H9 (cell line): ENCODE measurements around the gene C5orf22. TPM values are rescaled to one million over a fixed set of nuclear protein-coding genes. Genes with fewer than 3 reads are reported as not detected.

Experiments used
- DNase-seq: peaks from one replicate; pipeline ENCODE4 v3.0.0-alpha.2; 2017
- H2AFZ ChIP-seq: one replicate; pipeline ENCODE4 v1.6.1; 2013; ENCODE audit warnings: mild to moderate bottlenecking, low read length, control low read depth, moderate library complexity
- H2AK5ac ChIP-seq: 2 replicates; pipeline ENCODE4 v1.6.1; 2013; ENCODE audit warnings: low read length, control low read depth, mixed read lengths; ENCODE audit not compliant: insufficient read length
- H2BK120ac ChIP-seq: one replicate; pipeline ENCODE4 v1.6.1; 2013; ENCODE audit warnings: low read depth, mild to moderate bottlenecking, low read length, control low read depth, inconsistent platforms; ENCODE audit not compliant: poor library complexity, severe bottlenecking
- H2BK12ac ChIP-seq: 2 replicates; pipeline ENCODE4 v1.6.1; 2013; ENCODE audit warnings: low read length, control low read depth, mixed read lengths, low read depth; ENCODE audit not compliant: insufficient read length
- H2BK15ac ChIP-seq: 2 replicates; pipeline ENCODE4 v1.6.1; 2013; ENCODE audit warnings: low read depth, low read length, control low read depth
- H2BK20ac ChIP-seq: one replicate; pipeline ENCODE4 v1.6.1; 2013; ENCODE audit warnings: low read depth, mild to moderate bottlenecking, low read length, control low read depth, inconsistent platforms; ENCODE audit not compliant: poor library complexity, severe bottlenecking
- H2BK5ac ChIP-seq: 2 replicates; pipeline ENCODE4 v1.6.1; 2013; ENCODE audit warnings: low read length, control low read depth, mixed read lengths; ENCODE audit not compliant: insufficient read length
- H3K14ac ChIP-seq: 2 replicates; pipeline ENCODE4 v1.6.1; 2013; ENCODE audit warnings: low read length, control low read depth; ENCODE audit not compliant: insufficient read depth
- H3K18ac ChIP-seq: 2 replicates; pipeline ENCODE4 v1.6.1; 2013; ENCODE audit warnings: low read depth, mild to moderate bottlenecking, mixed read lengths, low read length, control low read depth; ENCODE audit not compliant: insufficient read length
- H3K23ac ChIP-seq: 2 replicates; pipeline ENCODE4 v1.6.1; 2013; ENCODE audit warnings: low read length, control low read depth, mixed read lengths, low read depth; ENCODE audit not compliant: insufficient read length
- H3K23me2 ChIP-seq: 2 replicates; pipeline ENCODE4 v1.6.1; 2013; ENCODE audit warnings: low read depth, mild to moderate bottlenecking, mixed read lengths, low read length, control low read depth; ENCODE audit not compliant: insufficient read length, poor library complexity, severe bottlenecking
- H3K27ac ChIP-seq: 2 replicates; pipeline ENCODE4 v1.5.1; 2013; ENCODE audit warnings: low read length, control low read depth, mixed read lengths, low read depth; ENCODE audit not compliant: insufficient read length
- H3K27me3 ChIP-seq: 2 replicates; pipeline ENCODE4 v1.6.1; 2013; ENCODE audit warnings: low read length, control low read depth, inconsistent platforms; ENCODE audit not compliant: insufficient read depth
- H3K4ac ChIP-seq: 2 replicates; pipeline ENCODE4 v1.6.1; 2013; ENCODE audit warnings: low read depth, mild to moderate bottlenecking, control low read depth, inconsistent platforms, low read length, moderate library complexity
- H3K4me1 ChIP-seq: 2 replicates; pipeline ENCODE4 v1.6.1; 2013; ENCODE audit warnings: low read length, control low read depth, inconsistent platforms; ENCODE audit not compliant: insufficient read depth
- H3K4me2 ChIP-seq: 2 replicates; pipeline ENCODE4 v1.6.1; 2013; ENCODE audit warnings: low read length, control low read depth, mixed read lengths; ENCODE audit not compliant: insufficient read length, insufficient read depth
- H3K56ac ChIP-seq: 2 replicates; pipeline ENCODE4 v1.6.1; 2013; ENCODE audit warnings: low read depth, mild to moderate bottlenecking, mixed read lengths, low read length, control low read depth; ENCODE audit not compliant: insufficient read length
- H3K79me1 ChIP-seq: 2 replicates; pipeline ENCODE4 v1.6.1; 2013; ENCODE audit warnings: low read depth, mild to moderate bottlenecking, moderate library complexity, low read length, control low read depth, inconsistent platforms; ENCODE audit not compliant: insufficient read depth, poor library complexity, severe bottlenecking
- H3K79me2 ChIP-seq: 2 replicates; pipeline ENCODE4 v1.6.1; 2013; ENCODE audit warnings: low read length, control low read depth, inconsistent platforms; ENCODE audit not compliant: insufficient read depth
- H3K9ac ChIP-seq: 2 replicates; pipeline ENCODE4 v1.6.1; 2013; ENCODE audit warnings: low read length, control low read depth, mixed read lengths; ENCODE audit not compliant: insufficient read length; ENCODE audit errors: extremely low read depth
- H3K9me3 ChIP-seq: one replicate; pipeline ENCODE4 v1.6.1; 2013; ENCODE audit warnings: low read depth, low read length, inconsistent platforms; ENCODE audit not compliant: control insufficient read depth
- H3T11ph ChIP-seq: one replicate; pipeline ENCODE4 v1.6.1; 2013; ENCODE audit warnings: mild to moderate bottlenecking, low read length, control low read depth, inconsistent platforms
- H4K20me1 ChIP-seq: one replicate; pipeline ENCODE4 v1.6.1; 2013; ENCODE audit not compliant: control insufficient read depth, insufficient read length, insufficient read depth
- H4K5ac ChIP-seq: 2 replicates; pipeline ENCODE4 v1.6.1; 2013; ENCODE audit warnings: low read depth, mild to moderate bottlenecking, mixed read lengths, low read length, control low read depth; ENCODE audit not compliant: insufficient read length
- H4K8ac ChIP-seq: replicated peaks from 2 replicates; pipeline ENCODE4 v1.6.1; 2013; ENCODE audit warnings: low read length, control low read depth, mixed read lengths, low read depth; ENCODE audit not compliant: insufficient read length
- H4K91ac ChIP-seq: 2 replicates; pipeline ENCODE4 v1.6.1; 2013; ENCODE audit warnings: low read depth, mild to moderate bottlenecking, moderate library complexity, mixed read lengths, low read length, control low read depth; ENCODE audit not compliant: insufficient read length
- H3K27ac Mint-ChIP-seq, 3 experiments: 2 replicates in 2 of 3; 3 replicates in 1 of 3; pipeline ENCODE4 v1.8.0; 2020 to 2021; ENCODE audit warnings: mixed read lengths in 3 of 3, mild to moderate bottlenecking in 1 of 3, moderate library complexity in 1 of 3
- H3K27me3 Mint-ChIP-seq: 2 replicates; pipeline ENCODE4 v1.8.0; 2021; ENCODE audit warnings: low read depth, mild to moderate bottlenecking, moderate library complexity, mixed read lengths
- H3K36me3 Mint-ChIP-seq, 3 experiments: 2 replicates in 2 of 3; 3 replicates in 1 of 3; pipeline ENCODE4 v1.8.0; 2020 to 2021; ENCODE audit warnings: low read depth in 3 of 3, mixed read lengths in 3 of 3; ENCODE audit not compliant: insufficient read depth in 1 of 3
- H3K4me1 Mint-ChIP-seq, 2 experiments: 2 replicates each; pipeline ENCODE4 v1.8.0; 2020; ENCODE audit warnings: mixed read lengths in 2 of 2
- H3K4me3 Mint-ChIP-seq, 2 experiments: 2 replicates in 1 of 2; 3 replicates in 1 of 2; pipeline ENCODE4 v1.8.0; 2020 to 2021; ENCODE audit warnings: mild to moderate bottlenecking in 2 of 2, mixed read lengths in 2 of 2, moderate library complexity in 1 of 2
- H3K9me3 Mint-ChIP-seq, 2 experiments: 2 replicates in 1 of 2; 3 replicates in 1 of 2; pipeline ENCODE4 v1.8.0; 2020; ENCODE audit warnings: mild to moderate bottlenecking in 2 of 2, mixed read lengths in 2 of 2, moderate library complexity in 1 of 2
- WGBS: extraction: QIAGEN DNeasy Blood & Tissue Kit; methylation state at CpG from one replicate; pipeline ENCODE4 v1.1.7; 2013; ENCODE audit warnings: missing lambda C conversion rate, low lambda C conversion rate, mixed read lengths; ENCODE audit not compliant: insufficient read length; ENCODE audit errors: extremely low coverage; 5-methylcytosine and 5-hydroxymethylcytosine counted together
- long read RNA-seq: library from polyadenylated mRNA; unstranded; transcript quantifications from one replicate; pipeline ENCODE4 v2.0.0, GENCODE V29; 2020
- total RNA-seq: library from RNA; stranded (reverse); gene quantifications from 2 replicates; pipeline ENCODE4 v1.2.1, GENCODE V29; 2021
- TF ChIP-seq, protein P1 (sequence below): fragments of 200-600 bp; sonication (generic); conservative IDR thresholded peaks from 3 replicates; pipeline ENCODE4 v1.8.0; 2021; ENCODE audit warnings: antibody characterized with exemption, mild to moderate bottlenecking

The C5orf22 gene
- 33.5 and 34.0 TPM in 2 replicates for total RNA-seq
- long read RNA-seq, transcript C5orf22-201 (9 exons, 3,612 nt): major isoform, 111 of 190 reads
- long read RNA-seq, partial matches to known transcripts: 10 of 190 reads
- long read RNA-seq, other reads (novel, unspliced or antisense): 62 of 190 reads

DNA sequence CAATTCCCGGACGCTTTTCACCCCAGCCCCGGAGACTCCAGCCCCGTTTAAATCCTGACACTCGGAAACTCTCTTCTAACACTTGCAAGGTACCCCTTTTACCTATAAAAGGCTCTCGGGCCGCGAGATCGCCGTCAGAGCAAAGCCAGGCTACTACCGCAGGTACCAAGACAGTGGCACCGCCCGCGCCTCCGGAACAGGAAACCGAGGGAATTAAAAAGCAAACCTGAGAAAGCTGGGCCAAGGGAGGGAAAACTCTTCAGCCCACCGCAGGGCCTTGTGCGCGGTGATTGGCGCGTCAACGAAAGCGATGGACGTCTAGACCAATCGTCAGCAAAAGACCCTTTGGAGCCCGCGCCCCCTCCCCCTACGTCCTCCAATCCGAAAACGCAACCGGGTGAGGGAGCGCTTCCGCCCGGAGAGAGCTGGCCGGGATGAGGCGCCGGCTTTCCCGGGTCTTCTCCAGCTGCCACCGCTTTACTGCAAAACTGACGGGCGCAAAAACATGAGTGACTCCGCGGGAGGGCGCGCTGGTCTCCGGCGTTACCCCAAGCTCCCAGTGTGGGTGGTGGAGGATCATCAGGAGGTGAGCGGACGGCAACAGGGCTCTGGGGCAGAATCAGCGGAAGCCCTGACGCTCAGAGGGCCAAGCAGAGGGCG is at the start of gene C5orf22, which contains the start of gene DROSHA:
TSS of gene C5orf22 (plus strand) at position 414 of the 660 bp plus-strand sequence. CDS start at position 506, 92 bp downstream.
TSS of gene DROSHA (minus strand) at position 206 of the 660 bp plus-strand sequence. CDS start 3,034 bp downstream, outside the sequence.
- no peak within 1 kb of the TSS for H4K91ac ChIP-seq
- no peak within 1 kb of the TSS for H2BK15ac ChIP-seq
- no peaks in the 10 kb centered on the region for H3K9me3 Mint-ChIP-seq
- H3K4ac ChIP-seq: no peak within 1 kb of the TSS
- H3K4me3 Mint-ChIP-seq: peak within 1 kb of the TSS; percentile 99
- no peak within 1 kb of the TSS for H4K5ac ChIP-seq
- peak within 1 kb of the TSS; percentile 65 for H3K27ac ChIP-seq
- TF ChIP-seq, protein P1, sequence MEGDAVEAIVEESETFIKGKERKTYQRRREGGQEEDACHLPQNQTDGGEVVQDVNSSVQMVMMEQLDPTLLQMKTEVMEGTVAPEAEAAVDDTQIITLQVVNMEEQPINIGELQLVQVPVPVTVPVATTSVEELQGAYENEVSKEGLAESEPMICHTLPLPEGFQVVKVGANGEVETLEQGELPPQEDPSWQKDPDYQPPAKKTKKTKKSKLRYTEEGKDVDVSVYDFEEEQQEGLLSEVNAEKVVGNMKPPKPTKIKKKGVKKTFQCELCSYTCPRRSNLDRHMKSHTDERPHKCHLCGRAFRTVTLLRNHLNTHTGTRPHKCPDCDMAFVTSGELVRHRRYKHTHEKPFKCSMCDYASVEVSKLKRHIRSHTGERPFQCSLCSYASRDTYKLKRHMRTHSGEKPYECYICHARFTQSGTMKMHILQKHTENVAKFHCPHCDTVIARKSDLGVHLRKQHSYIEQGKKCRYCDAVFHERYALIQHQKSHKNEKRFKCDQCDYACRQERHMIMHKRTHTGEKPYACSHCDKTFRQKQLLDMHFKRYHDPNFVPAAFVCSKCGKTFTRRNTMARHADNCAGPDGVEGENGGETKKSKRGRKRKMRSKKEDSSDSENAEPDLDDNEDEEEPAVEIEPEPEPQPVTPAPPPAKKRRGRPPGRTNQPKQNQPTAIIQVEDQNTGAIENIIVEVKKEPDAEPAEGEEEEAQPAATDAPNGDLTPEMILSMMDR: no peak
- H2BK5ac ChIP-seq: no peak within 1 kb of the TSS
- peaks cover 33 to 63% (median 60%) of the 10 kb centered on the region in 3 experiments; a peak in 6 of 7 replicates for H3K36me3 Mint-ChIP-seq
- H3K9me3 ChIP-seq: no peaks in the 10 kb centered on the region
- H3K27me3 Mint-ChIP-seq: no peaks in the 10 kb centered on the region
- no peaks in the 10 kb centered on the region for H4K20me1 ChIP-seq
- H3K4me1 ChIP-seq: 0 out of 2 replicates have a peak, but pooled peaks cover 3% of the 10 kb centered on the region
- H3K14ac ChIP-seq: peak within 1 kb of the TSS; percentile 88
- no peak within 1 kb of the TSS for H2BK120ac ChIP-seq
- WGBS: no CpG with 5 or more reads among the region's 52 CpGs
- H3K23ac ChIP-seq: no peak within 1 kb of the TSS
- no peak within 1 kb of the TSS for H2AFZ ChIP-seq
- H3K4me1 Mint-ChIP-seq: peaks cover 15 to 27% of the 10 kb centered on the region in 2 experiments
- H3K79me1 ChIP-seq: peaks cover 5% of the 10 kb centered on the region
- peak within 1 kb of the TSS; percentile 20 for H4K8ac ChIP-seq
- no peak within 1 kb of the TSS for H3T11ph ChIP-seq
- DNase-seq: peak; percentile 96
- peak within 1 kb of the TSS; percentile 73 for H3K4me2 ChIP-seq
- H3K27ac Mint-ChIP-seq: peak within 1 kb of the TSS; percentile 99
- H2BK12ac ChIP-seq: no peak within 1 kb of the TSS
- H3K9ac ChIP-seq: peak within 1 kb of the TSS; percentile 92
- H3K56ac ChIP-seq: no peak within 1 kb of the TSS
- no peak within 1 kb of the TSS for H2BK20ac ChIP-seq
- peaks cover 11% of the 10 kb centered on the region; the same call in 1 of the 2 replicates for H3K79me2 ChIP-seq
- H3K18ac ChIP-seq: peak within 1 kb of the TSS; percentile 89
- peaks cover 12% of the 10 kb centered on the region for H3K23me2 ChIP-seq
- no peak within 1 kb of the TSS for H2AK5ac ChIP-seq
- no peaks in the 10 kb centered on the region for H3K27me3 ChIP-seq
